GM12892 (cell line): ENCODE data around the gene ETAA1.

Experiments used
- POLR2A ChIP-seq: IDR thresholded peaks from 2 replicates; pipeline ENCODE4 v1.6.1; 2011; ENCODE audit warnings: low read depth, low read length, control low read depth
- POLR2AphosphoS5 ChIP-seq: IDR thresholded peaks from 2 replicates; pipeline ENCODE4 v1.6.1; 2011; ENCODE audit warnings: low read depth, low read length, control low read depth

- TF ChIP-seq POLR2AphosphoS5 = no peak
- no peak for TF ChIP-seq POLR2A
Measured at GRCh38 chr2:67400560-67401485, 3.7 kb downstream of the ETAA1 start.
